Upper lobe of left lung (tissue), 4 donors: ENCODE measurements around the gene SEPHS2.

ENCODE experiments used
- CTCF ChIP-seq, 6 experiments: fragments of 450-650 bp in 4 of 6; fragments of 200-600 bp in 2 of 6; sonication (generic) in 2 of 6; IDR thresholded peaks; one replicate each; pipeline ENCODE4 v1.5.1; 2016 to 2019; ENCODE audit warnings: antibody characterized with exemption in 6 of 6
- EP300 ChIP-seq, 4 donors: sonication (generic); formaldehyde crosslinking; IDR thresholded peaks; one replicate each; pipeline ENCODE4 v1.5.1; 2017; ENCODE audit warnings: antibody characterized with exemption in 4 of 4, control low read depth in 2 of 4
- POLR2A ChIP-seq, 4 donors: fragments of 450-650 bp; IDR thresholded peaks; one replicate each; pipeline ENCODE4 v1.5.1; 2016 to 2017; ENCODE audit warnings: antibody characterized with exemption in 4 of 4, mild to moderate bottlenecking in 2 of 4
- POLR2AphosphoS5 ChIP-seq, 2 donors: sonication (generic); formaldehyde crosslinking; IDR thresholded peaks; one replicate each; pipeline ENCODE4 v1.5.1; 2017; ENCODE audit warnings: antibody characterized with exemption in 2 of 2

DNA sequence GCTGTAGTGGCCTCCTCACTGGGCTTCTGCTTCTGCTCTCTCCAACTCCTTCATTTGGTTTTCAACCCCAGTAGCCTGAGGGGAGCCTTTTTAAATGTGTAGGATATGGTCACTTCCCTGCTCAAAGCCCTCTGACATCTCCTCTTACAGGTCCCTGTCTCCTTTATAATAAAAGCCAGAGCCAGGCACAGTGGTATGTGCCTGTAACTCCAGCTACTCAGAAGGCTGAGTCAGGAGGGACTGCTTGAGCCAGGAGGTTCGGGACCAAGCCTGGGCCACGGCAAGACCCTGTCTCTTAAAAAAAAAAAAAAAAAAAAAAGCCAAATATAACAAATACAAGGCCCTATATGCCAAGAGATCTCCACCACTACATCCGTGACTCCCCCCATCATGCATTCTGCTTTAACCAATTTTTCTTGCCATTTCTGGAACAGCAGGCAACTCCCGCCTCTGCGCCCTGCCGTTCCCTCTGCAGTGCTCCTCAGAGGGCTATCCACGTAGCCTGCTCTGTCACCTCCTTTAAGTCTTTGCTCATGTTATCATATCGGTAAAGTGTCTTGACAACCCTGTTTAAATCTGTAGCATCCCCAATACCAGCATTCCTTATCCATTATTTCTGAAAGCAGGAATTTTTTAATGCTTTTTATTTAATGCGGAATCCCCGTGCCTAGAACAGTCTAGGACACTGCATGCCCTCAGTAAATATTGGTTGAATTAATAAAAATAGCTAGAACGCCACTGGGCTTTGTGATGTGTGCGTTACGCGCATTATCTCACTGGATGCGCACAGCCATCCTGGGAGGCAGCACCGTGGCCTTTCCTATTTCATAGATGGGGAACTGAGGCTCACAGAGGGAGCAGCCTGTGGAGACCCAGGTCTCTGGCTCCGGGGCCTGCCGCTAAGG is 28.8 kb downstream of the SEPHS2 start:
- TF ChIP-seq CTCF (IDR thresholded peaks at IDR 0.05): no peak
- no peak for TF ChIP-seq POLR2AphosphoS5 (IDR thresholded peaks at IDR 0.05)
- no peak for TF ChIP-seq POLR2A (IDR thresholded peaks at IDR 0.05)
- TF ChIP-seq EP300 (IDR thresholded peaks at IDR 0.05): no peak
